Urinary bladder (tissue), 2 donors: ENCODE results near the gene ICAM1. TPM values are rescaled to one million over a fixed set of nuclear protein-coding genes. Genes with fewer than 3 reads are reported as not detected.

Experiments used
- polyA plus RNA-seq: library from polyadenylated mRNA; stranded (reverse); fragments of 200-250 nt; gene quantifications from one replicate; pipeline ENCODE4 v1.2.3, GENCODE V29; 2013
- small RNA-seq: library from RNA; depleted of rRNA; stranded (forward); fragments of <200 nt; gene quantifications from one replicate; pipeline ENCODE3, GENCODE V24; 2014
- total RNA-seq: library from RNA; depleted of rRNA; stranded (reverse); fragments of >200 nt; gene quantifications from one replicate; pipeline ENCODE4 v1.2.3, GENCODE V29; 2014
- donor health status: healthy.

ICAM1 gene
- total and polyA plus RNA-seq, 2 donors = 7.7 to 26.4 TPM

Small RNAs within 50 kb of the gene (small RNA-seq; reads per million reads assigned to genes)
- gene AC011511.1 (not detected), gene AC011511.4 (not detected), gene MIR4322 (not detected)

Other genes with a start within 250 kb of the ICAM1 start
- gene SHFL, start 184.8 kb upstream of the ICAM1 start, total RNA-seq = 15.5 TPM
- gene SHFL, start 184.8 kb upstream of the ICAM1 start, polyA plus RNA-seq = 43.4 TPM
- 11.2 TPM for gene ANGPTL6, start 168.4 kb upstream of the ICAM1 start, total RNA-seq
- gene ANGPTL6, start 168.4 kb upstream of the ICAM1 start, polyA plus RNA-seq = 8.4 TPM
- 10.9 TPM for gene PPAN, start 164.8 kb upstream of the ICAM1 start, total RNA-seq
- gene PPAN, start 164.8 kb upstream of the ICAM1 start, polyA plus RNA-seq = 41.1 TPM
- 1.8 TPM for gene P2RY11, start 159.4 kb upstream of the ICAM1 start, total RNA-seq
- gene P2RY11, start 159.4 kb upstream of the ICAM1 start, polyA plus RNA-seq = 9.8 TPM
- 132 TPM for gene EIF3G, start 151.2 kb upstream of the ICAM1 start, total RNA-seq
- 252 TPM for gene EIF3G, start 151.2 kb upstream of the ICAM1 start, polyA plus RNA-seq
- 35.5 TPM for gene DNMT1, start 76.2 kb upstream of the ICAM1 start, total RNA-seq
- 32.5 TPM for gene DNMT1, start 76.2 kb upstream of the ICAM1 start, polyA plus RNA-seq
- 26.4 TPM for gene S1PR2, start 39.8 kb upstream of the ICAM1 start, total RNA-seq
- gene S1PR2, start 39.8 kb upstream of the ICAM1 start, polyA plus RNA-seq = 11.5 TPM
- gene MRPL4, start 18.9 kb upstream of the ICAM1 start, total RNA-seq = 9.9 TPM
- gene MRPL4, start 18.9 kb upstream of the ICAM1 start, polyA plus RNA-seq = 77.4 TPM
- 2.6 TPM for gene ICAM4, start 15.8 kb downstream of the ICAM1 start, total RNA-seq
- gene ICAM4, start 15.8 kb downstream of the ICAM1 start, polyA plus RNA-seq = 1.4 TPM
- gene ICAM5, start 18.8 kb downstream of the ICAM1 start, total RNA-seq = 0.53 TPM
- gene ICAM5, start 18.8 kb downstream of the ICAM1 start, polyA plus RNA-seq = 1.8 TPM
- 1.1 TPM for gene ZGLP1, start 38.7 kb downstream of the ICAM1 start, total RNA-seq
- 3.4 TPM for gene ZGLP1, start 38.7 kb downstream of the ICAM1 start, polyA plus RNA-seq
- gene FDX2, start 44.9 kb downstream of the ICAM1 start, total RNA-seq = 5.7 TPM
- gene FDX2, start 44.9 kb downstream of the ICAM1 start, polyA plus RNA-seq = 22.0 TPM
- gene RAVER1, start 62.4 kb downstream of the ICAM1 start, total RNA-seq = 8.5 TPM
- 27.0 TPM for gene RAVER1, start 62.4 kb downstream of the ICAM1 start, polyA plus RNA-seq
- 3.8 TPM for gene ICAM3, start 68.5 kb downstream of the ICAM1 start, total RNA-seq
- 9.7 TPM for gene ICAM3, start 68.5 kb downstream of the ICAM1 start, polyA plus RNA-seq
- gene TYK2, start 109.5 kb downstream of the ICAM1 start, total RNA-seq = 55.5 TPM
- gene TYK2, start 109.5 kb downstream of the ICAM1 start, polyA plus RNA-seq = 72.1 TPM
- gene CDC37, start 132.4 kb downstream of the ICAM1 start, total RNA-seq = 59.5 TPM
- gene CDC37, start 132.4 kb downstream of the ICAM1 start, polyA plus RNA-seq = 203 TPM
- gene PDE4A, start 149.4 kb downstream of the ICAM1 start, total RNA-seq = 5.6 TPM
- gene PDE4A, start 149.4 kb downstream of the ICAM1 start, polyA plus RNA-seq = 18.6 TPM
- gene KEAP1, start 232.2 kb downstream of the ICAM1 start, total RNA-seq = 30.4 TPM
- gene KEAP1, start 232.2 kb downstream of the ICAM1 start, polyA plus RNA-seq = 80.1 TPM
- 3.2 TPM for gene S1PR5, start 246.3 kb downstream of the ICAM1 start, total RNA-seq
- 1.8 TPM for gene S1PR5, start 246.3 kb downstream of the ICAM1 start, polyA plus RNA-seq